Panc1 (cell line): ENCODE measurements around the gene PITPNM2. TPM values are rescaled to one million over a fixed set of nuclear protein-coding genes. Genes with fewer than 3 reads are reported as not detected.

ENCODE experiments used
- ATAC-seq: fragments of 200-7000 bp; cut with Tn5 transposase; 2 replicates; pipeline ENCODE4 v1.9.1; 2020; ENCODE audit warnings: mild to moderate bottlenecking, moderate library complexity
- BruUV-seq: library from RNA; stranded (reverse); fragments of 400-500 nt; replicated peaks from 2 replicates; lab custom pipeline; 2021; lab: Mats Ljungman, UMichigan
- CTCF ChIA-PET: fragments of 300-600 bp; sonication (Branson Sonifier 250); formaldehyde crosslinking; loops from one replicate; lab custom pipeline; 2022; ENCODE audit warnings: antibody characterized with exemption; lab: Charles Lee
- POLR2A ChIA-PET: fragments of 300-600 bp; sonication (Branson Sonifier 250); formaldehyde crosslinking; loops from one replicate; lab custom pipeline; 2022; ENCODE audit warnings: antibody characterized with exemption; lab: Charles Lee
- DNase-seq: peaks from one replicate; pipeline ENCODE4 v3.0.0-alpha.2; 2010; ENCODE audit warnings: low read depth, low spot score
- H3K27ac ChIP-seq: 2 replicates; pipeline ENCODE4 v1.5.1; 2011; ENCODE audit warnings: mild to moderate bottlenecking, low read length, inconsistent platforms
- H3K27me3 ChIP-seq: fragments of 200-500 bp; sonication (Bioruptor generic); 2 replicates; pipeline ENCODE4 v1.6.0; 2014; ENCODE audit warnings: low read length, inconsistent platforms; ENCODE audit not compliant: control insufficient read depth, insufficient read depth
- H3K36me3 ChIP-seq: fragments of 200-500 bp; sonication (Bioruptor generic); 2 replicates; pipeline ENCODE4 v1.5.1; 2014; ENCODE audit warnings: inconsistent platforms, mild to moderate bottlenecking, low read length, moderate library complexity; ENCODE audit not compliant: control insufficient read depth, insufficient read depth
- H3K4me1 ChIP-seq: 2 replicates; pipeline ENCODE4 v1.5.1; 2011; ENCODE audit warnings: inconsistent platforms, mild to moderate bottlenecking, low read length, moderate library complexity; ENCODE audit not compliant: control insufficient read depth, insufficient read depth
- H3K4me3 ChIP-seq, 2 experiments: 2 replicates each; pipeline ENCODE4 v1.5.1; 2011 to 2012; ENCODE audit warnings: low read depth in 2 of 2, low read length in 2 of 2, mild to moderate bottlenecking in 2 of 2, inconsistent platforms in 1 of 2, moderate library complexity in 1 of 2
- H3K9me3 ChIP-seq: fragments of 200-500 bp; sonication (Bioruptor generic); 2 replicates; pipeline ENCODE4 v1.5.1; 2014; ENCODE audit warnings: low read depth, mild to moderate bottlenecking, inconsistent platforms, low read length, moderate library complexity; ENCODE audit not compliant: control insufficient read depth, insufficient read depth
- POLR2AphosphoS5 ChIP-seq: IDR thresholded peaks from 2 replicates; pipeline ENCODE4 v1.6.1; 2012; ENCODE audit warnings: mild to moderate bottlenecking, low read depth, low read length, moderate library complexity
- SIN3A ChIP-seq: IDR thresholded peaks from 2 replicates; pipeline ENCODE4 v1.6.1; 2012; ENCODE audit warnings: low read depth, mild to moderate bottlenecking, low read length, moderate library complexity, borderline replicate concordance; ENCODE audit not compliant: insufficient read depth
- TCF7L2 ChIP-seq: IDR thresholded peaks from 2 replicates; pipeline ENCODE4 v1.6.1; 2011; ENCODE audit warnings: mild to moderate bottlenecking, low read depth, low read length, inconsistent platforms
- in situ Hi-C: cut with HindIII; loops from 2 replicates; pipeline ENCODE4 v1.10.0; 2016; ENCODE audit warnings: low sequenced_read_pairs, low pct_unique_long_range_greater_than_20kb
- intact Hi-C: fragments of 100-400 bp; cut with micrococcal nuclease; formaldehyde crosslinking; loops from one replicate; pipeline ENCODE4 v1.10.0; 2022; ENCODE audit not compliant: unreplicated experiment
- total RNA-seq: library from RNA; stranded (reverse); gene quantifications from one replicate; pipeline ENCODE4 v1.2.1, GENCODE V29; 2021; ENCODE audit not compliant: unreplicated experiment
- TF ChIP-seq, protein P1 (sequence below), 2 experiments: IDR thresholded peaks; 2 replicates each; pipeline ENCODE4 v1.6.1; 2011 to 2012; ENCODE audit warnings: low read depth in 2 of 2, control low read depth in 1 of 2, low read length in 1 of 2, mild to moderate bottlenecking in 1 of 2, moderate library complexity in 1 of 2; ENCODE audit not compliant: insufficient read depth in 1 of 2
- TF ChIP-seq, protein P2 (sequence below): fragments of 450-650 bp; IDR thresholded peaks from 2 replicates; pipeline ENCODE4 v1.5.1; 2017; ENCODE audit warnings: mild to moderate bottlenecking

The PITPNM2 gene
- total RNA-seq, 1 experiment from 2014 or later: 26.4 TPM

DNA sequence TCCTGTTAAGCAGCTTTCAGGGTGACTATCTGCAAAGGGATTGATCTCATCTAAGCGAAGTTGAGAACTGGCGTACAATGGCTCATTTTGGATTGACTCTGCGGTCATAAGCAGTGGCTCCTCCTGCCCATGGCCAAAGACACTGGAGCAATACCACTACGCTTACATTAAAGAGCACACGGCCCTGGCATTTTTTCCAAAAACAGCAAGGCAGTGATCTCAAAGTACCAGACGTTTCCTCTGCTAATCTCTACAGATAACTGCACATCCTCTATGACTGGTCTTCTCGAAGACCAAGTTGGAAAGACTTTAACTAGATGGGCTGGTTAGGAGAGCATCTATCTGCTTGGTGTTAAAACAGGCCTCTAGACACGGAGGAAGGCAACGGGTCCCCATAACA lies 2.7 kb downstream of the PITPNM2 start:
- H3K27ac ChIP-seq: peak overlapping the region; percentile 76; the same call in 1 of the 2 replicates
- CTCF ChIA-PET: no interaction called here
- H3K4me1 ChIP-seq: peaks cover 41% of the 10 kb centered on the region
- ATAC-seq (no peak), DNase-seq (no peak)
- no TSS peak for BruUV-seq
- in situ Hi-C loops: no loop called here
- no peaks in the 10 kb centered on the region for H3K36me3 ChIP-seq
- no peak overlapping the region for H3K4me3 ChIP-seq
- TF ChIP-seq, protein P1, sequence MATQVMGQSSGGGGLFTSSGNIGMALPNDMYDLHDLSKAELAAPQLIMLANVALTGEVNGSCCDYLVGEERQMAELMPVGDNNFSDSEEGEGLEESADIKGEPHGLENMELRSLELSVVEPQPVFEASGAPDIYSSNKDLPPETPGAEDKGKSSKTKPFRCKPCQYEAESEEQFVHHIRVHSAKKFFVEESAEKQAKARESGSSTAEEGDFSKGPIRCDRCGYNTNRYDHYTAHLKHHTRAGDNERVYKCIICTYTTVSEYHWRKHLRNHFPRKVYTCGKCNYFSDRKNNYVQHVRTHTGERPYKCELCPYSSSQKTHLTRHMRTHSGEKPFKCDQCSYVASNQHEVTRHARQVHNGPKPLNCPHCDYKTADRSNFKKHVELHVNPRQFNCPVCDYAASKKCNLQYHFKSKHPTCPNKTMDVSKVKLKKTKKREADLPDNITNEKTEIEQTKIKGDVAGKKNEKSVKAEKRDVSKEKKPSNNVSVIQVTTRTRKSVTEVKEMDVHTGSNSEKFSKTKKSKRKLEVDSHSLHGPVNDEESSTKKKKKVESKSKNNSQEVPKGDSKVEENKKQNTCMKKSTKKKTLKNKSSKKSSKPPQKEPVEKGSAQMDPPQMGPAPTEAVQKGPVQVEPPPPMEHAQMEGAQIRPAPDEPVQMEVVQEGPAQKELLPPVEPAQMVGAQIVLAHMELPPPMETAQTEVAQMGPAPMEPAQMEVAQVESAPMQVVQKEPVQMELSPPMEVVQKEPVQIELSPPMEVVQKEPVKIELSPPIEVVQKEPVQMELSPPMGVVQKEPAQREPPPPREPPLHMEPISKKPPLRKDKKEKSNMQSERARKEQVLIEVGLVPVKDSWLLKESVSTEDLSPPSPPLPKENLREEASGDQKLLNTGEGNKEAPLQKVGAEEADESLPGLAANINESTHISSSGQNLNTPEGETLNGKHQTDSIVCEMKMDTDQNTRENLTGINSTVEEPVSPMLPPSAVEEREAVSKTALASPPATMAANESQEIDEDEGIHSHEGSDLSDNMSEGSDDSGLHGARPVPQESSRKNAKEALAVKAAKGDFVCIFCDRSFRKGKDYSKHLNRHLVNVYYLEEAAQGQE (IDR thresholded peaks at IDR 0.05; ENCODE audit: insufficient read depth in 1 of 2, low read depth in 2 of 2, low read length in 1 of 2): no peak
- TF ChIP-seq POLR2AphosphoS5 (no peak), TCF7L2 (no peak), SIN3A (no peak)
- TF ChIP-seq, protein P2, sequence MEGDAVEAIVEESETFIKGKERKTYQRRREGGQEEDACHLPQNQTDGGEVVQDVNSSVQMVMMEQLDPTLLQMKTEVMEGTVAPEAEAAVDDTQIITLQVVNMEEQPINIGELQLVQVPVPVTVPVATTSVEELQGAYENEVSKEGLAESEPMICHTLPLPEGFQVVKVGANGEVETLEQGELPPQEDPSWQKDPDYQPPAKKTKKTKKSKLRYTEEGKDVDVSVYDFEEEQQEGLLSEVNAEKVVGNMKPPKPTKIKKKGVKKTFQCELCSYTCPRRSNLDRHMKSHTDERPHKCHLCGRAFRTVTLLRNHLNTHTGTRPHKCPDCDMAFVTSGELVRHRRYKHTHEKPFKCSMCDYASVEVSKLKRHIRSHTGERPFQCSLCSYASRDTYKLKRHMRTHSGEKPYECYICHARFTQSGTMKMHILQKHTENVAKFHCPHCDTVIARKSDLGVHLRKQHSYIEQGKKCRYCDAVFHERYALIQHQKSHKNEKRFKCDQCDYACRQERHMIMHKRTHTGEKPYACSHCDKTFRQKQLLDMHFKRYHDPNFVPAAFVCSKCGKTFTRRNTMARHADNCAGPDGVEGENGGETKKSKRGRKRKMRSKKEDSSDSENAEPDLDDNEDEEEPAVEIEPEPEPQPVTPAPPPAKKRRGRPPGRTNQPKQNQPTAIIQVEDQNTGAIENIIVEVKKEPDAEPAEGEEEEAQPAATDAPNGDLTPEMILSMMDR: no peak
- intact Hi-C loops: loop anchor here (10.0 kb wide), 1 partner anchor 163 kb away; the partner anchor contains the start of gene ARL6IP4
- POLR2A ChIA-PET: no interaction called here
- H3K27me3 ChIP-seq: no peaks in the 10 kb centered on the region
- H3K9me3 ChIP-seq: no peaks in the 10 kb centered on the region

DNA sequence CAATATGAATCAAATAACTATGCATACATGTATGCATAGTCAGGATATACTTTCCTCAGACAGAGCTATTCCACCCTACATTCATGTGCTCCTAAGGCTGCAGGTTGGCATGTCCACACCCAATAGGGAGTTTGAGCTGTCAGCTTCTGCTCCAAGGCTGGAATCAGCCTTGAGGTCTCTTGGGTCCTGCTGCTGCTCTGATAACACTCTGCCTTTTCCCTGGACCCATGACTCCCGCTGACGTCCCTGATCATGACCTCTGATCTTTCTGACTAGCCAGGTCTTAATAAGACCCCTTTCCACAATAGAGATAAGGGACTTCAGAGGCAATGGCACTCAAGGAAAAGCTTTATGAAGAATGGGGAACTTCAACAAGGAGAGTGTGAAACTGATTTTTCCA lies 5.7 kb downstream of the PITPNM2 start:
- Histone ChIP-seq H3K4me3 (no peak overlapping the region), H3K27ac (no peak overlapping the region), H3K9me3 (no peaks in the 10 kb centered on the region), H3K36me3 (no peaks in the 10 kb centered on the region), H3K4me1 (peaks cover 59% of the 10 kb centered on the region), H3K27me3 (no peaks in the 10 kb centered on the region)
- no peak for DNase-seq
- TF ChIP-seq POLR2AphosphoS5: no peak
- TF ChIP-seq, protein P2: no peak
- TF ChIP-seq, protein P1 (IDR thresholded peaks at IDR 0.05; ENCODE audit: insufficient read depth in 1 of 2, low read depth in 2 of 2, low read length in 1 of 2): no peak
- no peak for TF ChIP-seq SIN3A
- no peak for TF ChIP-seq TCF7L2
- POLR2A ChIA-PET: no interaction called here
- CTCF ChIA-PET: interaction anchor here (0.6 kb wide), 1 partner anchor 9 kb away, joined by 5 read pairs; no protein-coding TSS in a partner anchor
- in situ Hi-C loops: no loop called here
- ATAC-seq: no peak
- intact Hi-C loops: loop anchor here (10.0 kb wide), 1 partner anchor 160 kb away; the partner anchor contains the start of gene ARL6IP4
- no TSS peak for BruUV-seq
